Fibroblast of lung (primary cell): ENCODE measurements around the gene TAC3. TPM values are rescaled to one million over a fixed set of nuclear protein-coding genes. Genes with fewer than 3 reads are reported as not detected.

Experiments used
- DNase-seq, 2 donors: peaks; one replicate each; pipeline versions ENCODE4 v3.0.0 to v3.0.0-alpha.2; 2010; ENCODE audit warnings: low read depth in 2 of 2
- H2AFZ ChIP-seq: 2 replicates; pipeline ENCODE4 v1.5.1; 2012; ENCODE audit warnings: low read length, control low read depth, inconsistent platforms
- H3K27ac ChIP-seq: 2 replicates; pipeline ENCODE4 v1.5.1; 2011; ENCODE audit warnings: low read length, control low read depth; ENCODE audit not compliant: insufficient read depth
- H3K27me3 ChIP-seq: 2 replicates; pipeline ENCODE4 v1.5.1; 2011; ENCODE audit warnings: mild to moderate bottlenecking, low read length; ENCODE audit not compliant: control insufficient read depth, insufficient read depth
- H3K36me3 ChIP-seq: 2 replicates; pipeline ENCODE4 v1.5.1; 2011; ENCODE audit warnings: low read length; ENCODE audit not compliant: control insufficient read depth, insufficient read depth
- H3K4me1 ChIP-seq: 2 replicates; pipeline ENCODE4 v1.5.1; 2011; ENCODE audit warnings: low read length; ENCODE audit not compliant: control insufficient read depth, insufficient read depth; ENCODE audit errors: extremely low read depth
- H3K4me2 ChIP-seq: 2 replicates; pipeline ENCODE4 v1.5.1; 2011; ENCODE audit warnings: low read length, control low read depth; ENCODE audit not compliant: insufficient read depth; ENCODE audit errors: extremely low read depth
- H3K4me3 ChIP-seq, 4 experiments: fragments of 200-600 bp in 1 of 4; sonication (generic) in 1 of 4; replicated peaks in 1 of 4; 2 replicates each; pipeline ENCODE4 v1.5.1; 2011 to 2016; ENCODE audit warnings: low read length in 4 of 4, low read depth in 3 of 4, mild to moderate bottlenecking in 3 of 4, control low read depth in 2 of 4, inconsistent platforms in 1 of 4, mixed read lengths in 1 of 4; ENCODE audit not compliant: insufficient read depth in 1 of 4; ENCODE audit errors: control extremely low read depth in 1 of 4
- H3K79me2 ChIP-seq: 2 replicates; pipeline ENCODE4 v1.5.1; 2012; ENCODE audit warnings: mild to moderate bottlenecking, low read length, inconsistent platforms; ENCODE audit not compliant: control insufficient read depth, insufficient read depth
- H3K9ac ChIP-seq: 2 replicates; pipeline ENCODE4 v1.5.1; 2011; ENCODE audit warnings: mild to moderate bottlenecking, low read length, control low read depth; ENCODE audit not compliant: insufficient read depth
- H3K9me3 ChIP-seq: 2 replicates; pipeline ENCODE4 v1.5.1; 2012; ENCODE audit warnings: low read depth, low read length; ENCODE audit not compliant: control insufficient read depth, insufficient read depth
- H4K20me1 ChIP-seq: 2 replicates; pipeline ENCODE4 v1.5.1; 2011; ENCODE audit warnings: low read length; ENCODE audit not compliant: control insufficient read depth, insufficient read depth; ENCODE audit errors: extremely low read depth
- EZH2 ChIP-seq: IDR thresholded peaks from 2 replicates; pipeline ENCODE4 v1.5.1; 2012; ENCODE audit warnings: low read length, control low read depth, mild to moderate bottlenecking; ENCODE audit errors: missing control alignments
- polyA plus RNA-seq, 2 donors: library from polyadenylated mRNA; depleted of rRNA in 1 of 2; stranded (reverse) in 1 of 2; unstranded in 1 of 2; fragments of >200 nt; gene quantifications; 2 replicates each; pipeline ENCODE4 v1.2.1, GENCODE V29; 2011 to 2012; ENCODE audit warnings: missing spikeins in 1 of 2
- total RNA-seq: library from RNA; depleted of rRNA; stranded (reverse); fragments of >200 nt; gene quantifications from 2 replicates; pipeline ENCODE4 v1.2.1, GENCODE V29; 2014
- TF ChIP-seq, protein P1 (sequence below), 2 donors: IDR thresholded peaks in 1 of 2; conservative IDR thresholded peaks in 1 of 2; 1 replicate in 1 of 2; 2 replicates in 1 of 2; pipeline ENCODE4 v1.5.1; 2011 to 2012; ENCODE audit warnings: low read length in 2 of 2, control low read depth in 1 of 2, inconsistent platforms in 1 of 2, low read depth in 1 of 2, mild to moderate bottlenecking in 1 of 2

TAC3 gene
- total and polyA plus RNA-seq, 2 donors (not counting 1 experiment from before 2014, with no cell fraction given): 0.17 to 0.36 TPM

DNA sequence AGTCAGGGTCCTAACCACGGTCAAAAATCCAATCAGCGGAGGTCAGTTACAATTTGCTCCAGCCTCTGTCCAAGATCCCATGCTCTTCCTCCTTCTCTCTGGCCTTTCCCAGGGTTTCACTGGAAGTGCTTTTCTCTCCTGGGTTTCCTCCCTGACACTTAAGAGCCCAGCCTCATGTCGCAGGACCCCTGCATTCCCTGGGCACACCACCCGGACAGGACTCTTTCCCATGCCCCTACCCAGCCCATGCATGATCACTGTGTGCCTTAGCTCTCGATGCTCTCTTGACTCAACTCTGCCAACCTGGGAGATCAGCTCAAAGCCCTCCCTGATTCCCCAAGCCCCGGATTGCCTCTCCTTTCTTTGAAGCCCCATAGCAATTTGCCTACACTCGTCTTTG lies 15.5 kb upstream of the TAC3 start:
- H3K9ac ChIP-seq: no peak overlapping the region
- no peak for DNase-seq
- TF ChIP-seq, protein P1, sequence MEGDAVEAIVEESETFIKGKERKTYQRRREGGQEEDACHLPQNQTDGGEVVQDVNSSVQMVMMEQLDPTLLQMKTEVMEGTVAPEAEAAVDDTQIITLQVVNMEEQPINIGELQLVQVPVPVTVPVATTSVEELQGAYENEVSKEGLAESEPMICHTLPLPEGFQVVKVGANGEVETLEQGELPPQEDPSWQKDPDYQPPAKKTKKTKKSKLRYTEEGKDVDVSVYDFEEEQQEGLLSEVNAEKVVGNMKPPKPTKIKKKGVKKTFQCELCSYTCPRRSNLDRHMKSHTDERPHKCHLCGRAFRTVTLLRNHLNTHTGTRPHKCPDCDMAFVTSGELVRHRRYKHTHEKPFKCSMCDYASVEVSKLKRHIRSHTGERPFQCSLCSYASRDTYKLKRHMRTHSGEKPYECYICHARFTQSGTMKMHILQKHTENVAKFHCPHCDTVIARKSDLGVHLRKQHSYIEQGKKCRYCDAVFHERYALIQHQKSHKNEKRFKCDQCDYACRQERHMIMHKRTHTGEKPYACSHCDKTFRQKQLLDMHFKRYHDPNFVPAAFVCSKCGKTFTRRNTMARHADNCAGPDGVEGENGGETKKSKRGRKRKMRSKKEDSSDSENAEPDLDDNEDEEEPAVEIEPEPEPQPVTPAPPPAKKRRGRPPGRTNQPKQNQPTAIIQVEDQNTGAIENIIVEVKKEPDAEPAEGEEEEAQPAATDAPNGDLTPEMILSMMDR (conservative IDR thresholded peaks at IDR 0.05 in 1 of 2, IDR thresholded peaks at IDR 0.05 in 1 of 2; ENCODE audit: low read depth in 1 of 2, low read length in 2 of 2): no peak
- no peak for TF ChIP-seq EZH2
- no peak overlapping the region for H3K27ac ChIP-seq
- no peaks in the 10 kb centered on the region for H3K36me3 ChIP-seq
- H4K20me1 ChIP-seq: no peaks in the 10 kb centered on the region
- H3K4me1 ChIP-seq: no peaks in the 10 kb centered on the region
- no peak overlapping the region for H3K4me3 ChIP-seq
- H2AFZ ChIP-seq: no peak overlapping the region
- H3K9me3 ChIP-seq: no peaks in the 10 kb centered on the region
- H3K4me2 ChIP-seq: no peak overlapping the region
- H3K79me2 ChIP-seq: no peaks in the 10 kb centered on the region
- peaks cover 36% of the 10 kb centered on the region for H3K27me3 ChIP-seq

DNA sequence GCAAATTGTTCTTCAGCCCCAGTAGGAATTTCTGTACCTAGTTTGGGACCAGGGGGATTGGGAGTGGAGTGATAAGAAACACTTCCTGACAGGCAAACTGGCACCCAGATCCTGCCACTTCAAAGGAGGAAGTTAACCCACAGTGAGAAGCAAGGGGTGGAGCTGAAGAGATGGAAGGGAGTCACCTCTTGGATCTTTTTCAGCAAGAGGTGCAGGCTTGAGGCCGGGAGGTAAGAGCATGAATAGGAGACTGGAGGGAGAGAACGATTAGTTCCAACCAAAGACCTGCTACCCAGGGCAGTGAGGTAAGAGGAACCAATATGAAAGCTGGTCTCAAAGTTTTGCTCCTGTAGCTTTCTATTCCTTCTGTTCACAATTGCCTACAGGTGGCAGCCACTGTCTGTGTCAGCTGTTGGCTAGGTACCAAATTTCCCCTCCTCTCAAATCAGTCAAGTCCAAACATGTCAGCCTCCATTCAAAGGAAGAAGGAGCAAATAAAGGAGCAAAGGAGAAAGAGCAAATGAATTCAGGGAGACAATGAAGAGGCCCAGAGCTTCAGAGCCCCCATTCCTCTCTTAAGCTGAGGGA lies 14.9 kb upstream of the TAC3 start:
- Histone ChIP-seq H2AFZ (no peak overlapping the region), H3K27ac (no peak overlapping the region), H3K79me2 (no peaks in the 10 kb centered on the region), H3K4me3 (no peak overlapping the region), H3K4me2 (no peak overlapping the region), H3K9me3 (no peaks in the 10 kb centered on the region), H3K36me3 (no peaks in the 10 kb centered on the region), H3K4me1 (no peaks in the 10 kb centered on the region), H3K27me3 (peaks cover 38% of the 10 kb centered on the region), H3K9ac (no peak overlapping the region), H4K20me1 (no peaks in the 10 kb centered on the region)
- TF ChIP-seq EZH2: no peak
- TF ChIP-seq, protein P1 (conservative IDR thresholded peaks at IDR 0.05 in 1 of 2, IDR thresholded peaks at IDR 0.05 in 1 of 2; ENCODE audit: low read depth in 1 of 2, low read length in 2 of 2): no peak
- DNase-seq: no peak

DNA sequence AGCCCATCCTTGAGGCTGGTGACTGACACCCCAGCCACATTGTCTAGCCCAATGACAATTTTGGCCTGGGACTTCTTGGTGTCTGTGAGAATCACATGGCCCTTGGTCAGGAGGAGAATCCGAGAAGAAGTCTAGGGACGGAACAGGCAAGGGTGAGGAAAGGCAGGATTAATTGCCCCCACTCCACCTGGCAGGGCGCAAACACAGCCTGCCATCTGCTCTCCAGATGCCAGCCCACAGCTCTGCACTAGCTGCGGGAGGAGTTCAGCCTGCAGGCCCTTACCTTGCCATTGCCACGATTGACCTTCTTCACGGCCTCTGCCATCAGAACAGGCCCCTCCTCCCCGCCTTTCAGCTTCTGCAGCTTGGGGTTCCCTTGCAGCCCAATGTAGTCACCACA lies 13.1 kb upstream of the TAC3 start:
- H3K79me2 ChIP-seq: no peaks in the 10 kb centered on the region
- TF ChIP-seq, protein P1 (conservative IDR thresholded peaks at IDR 0.05 in 1 of 2, IDR thresholded peaks at IDR 0.05 in 1 of 2; ENCODE audit: low read depth in 1 of 2, low read length in 2 of 2): no peak
- no peak for TF ChIP-seq EZH2
- no peak for DNase-seq
- H3K9ac ChIP-seq: no peak overlapping the region
- no peaks in the 10 kb centered on the region for H3K4me1 ChIP-seq
- no peak overlapping the region for H3K4me2 ChIP-seq
- no peaks in the 10 kb centered on the region for H4K20me1 ChIP-seq
- H2AFZ ChIP-seq: no peak overlapping the region
- no peak overlapping the region for H3K27ac ChIP-seq
- H3K9me3 ChIP-seq: no peaks in the 10 kb centered on the region
- peaks cover 40% of the 10 kb centered on the region for H3K27me3 ChIP-seq
- no peak overlapping the region for H3K4me3 ChIP-seq
- no peaks in the 10 kb centered on the region for H3K36me3 ChIP-seq
